GM18502 (cell line): ENCODE data around the gene ZNF326.
A peak's percentile ranks its signal among the peaks of the same experiment; 100 is the strongest.
"Not testable (repeated sequence)": the region's sequence is repeated elsewhere in the genome, so short reads cannot be mapped to it uniquely, and the experiment has no call there.

Experiments used
- ATAC-seq: cut with Tn5 transposase; IDR thresholded peaks from one replicate; pipeline ENCODE4 v1.9.1; 2021; ENCODE audit warnings: mild to moderate bottlenecking; ENCODE audit not compliant: unreplicated experiment, poor library complexity

Gene ZNF326

DNA sequence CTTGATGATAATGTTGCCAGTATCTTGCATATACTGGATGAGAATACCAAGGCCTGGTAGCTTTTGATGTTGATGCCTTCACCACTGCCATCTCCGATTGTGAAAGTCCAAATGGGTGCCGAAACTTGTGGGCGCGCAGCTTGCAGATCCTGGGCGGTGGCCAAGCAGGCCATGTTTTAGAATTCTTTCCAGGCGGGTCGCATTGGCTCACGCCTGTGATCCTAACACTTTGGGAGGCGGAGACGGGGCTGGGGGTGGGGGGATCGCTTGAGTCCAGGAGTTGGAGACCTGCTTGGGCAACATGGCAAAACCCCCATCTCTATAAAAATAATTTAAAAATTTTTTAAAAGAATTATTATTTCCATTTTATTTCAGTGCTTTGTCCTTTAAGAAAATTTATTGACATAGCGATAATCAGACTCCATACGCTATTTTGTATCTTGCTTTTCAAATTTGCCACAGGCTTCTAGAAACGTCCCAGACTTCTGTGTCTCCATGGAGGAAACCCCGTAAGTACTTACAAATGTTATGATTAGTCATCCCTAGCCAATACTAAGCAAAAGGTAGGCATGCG lies 592 bp upstream of the ZNF326 start:
- ATAC-seq: no peak

DNA sequence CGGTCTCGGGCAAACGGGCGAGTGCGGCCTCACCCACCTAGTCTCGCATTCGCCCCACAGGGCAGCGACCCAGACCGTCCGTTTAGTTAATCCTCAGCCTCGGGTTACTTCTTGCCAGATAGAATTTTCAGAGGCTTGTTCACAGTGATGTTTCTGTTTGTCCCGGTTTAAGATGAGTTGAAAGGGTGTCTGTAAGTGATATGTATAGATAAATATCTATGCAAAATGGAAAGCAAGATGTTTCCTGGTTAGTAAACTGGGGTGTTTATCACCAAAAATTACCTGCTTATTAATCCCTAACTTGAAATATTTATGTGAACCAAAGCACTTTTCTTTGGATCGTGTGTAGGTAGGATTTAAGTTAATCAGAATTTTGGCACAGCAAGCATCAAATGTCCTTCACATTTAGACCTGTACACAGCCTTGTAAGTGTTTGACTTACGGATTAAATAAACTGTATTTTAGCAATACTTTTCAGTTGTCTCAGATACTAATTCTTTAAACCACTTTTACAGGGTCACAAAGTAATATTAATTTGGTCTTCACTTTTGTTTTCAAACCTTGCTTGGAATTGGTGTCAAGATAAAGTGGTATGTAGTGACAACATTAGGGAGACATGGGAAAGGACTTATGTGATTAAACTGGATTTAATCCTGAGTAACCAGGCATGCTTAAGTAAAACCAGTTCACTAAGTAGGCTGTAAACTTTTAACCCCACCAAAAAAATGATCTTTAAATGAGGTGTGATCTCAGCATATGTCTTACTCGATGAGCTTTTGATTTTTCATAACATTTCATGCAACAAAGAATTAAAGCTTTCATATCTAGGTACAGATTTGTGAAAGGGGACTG lies 914 bp downstream of the ZNF326 start:
- ATAC-seq: no peak

DNA sequence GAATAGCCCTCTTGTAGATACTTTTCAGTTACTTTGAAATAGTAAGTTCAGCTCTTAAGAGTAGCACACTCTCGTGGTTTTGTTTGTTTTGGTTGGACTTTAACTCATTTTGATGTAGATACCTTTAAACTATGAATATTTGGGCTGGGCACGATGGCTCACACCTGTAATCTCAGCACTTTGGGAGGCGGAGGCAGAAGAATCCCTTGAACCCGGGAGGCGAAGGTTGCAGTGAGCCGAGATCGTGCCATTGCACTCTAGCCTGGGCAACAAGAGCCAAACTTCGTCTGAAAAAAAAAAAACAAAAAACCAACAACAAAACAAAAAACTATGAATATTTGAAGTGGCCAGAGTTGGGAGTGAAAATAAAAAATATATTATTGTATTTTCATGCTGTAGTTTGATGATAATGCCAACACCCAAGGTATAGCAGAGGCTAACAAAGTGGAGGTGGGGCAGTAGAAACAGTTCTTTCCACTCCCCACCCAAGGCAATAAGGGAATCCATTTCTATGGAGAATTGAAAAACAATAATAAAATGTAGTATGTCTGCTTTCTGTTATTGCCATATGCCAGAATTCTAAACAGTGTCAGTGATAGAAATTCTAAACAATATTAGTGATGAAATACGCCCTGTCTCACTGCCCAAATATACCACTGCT lies 1.7 kb downstream of the ZNF326 start:
- no peak for ATAC-seq

DNA sequence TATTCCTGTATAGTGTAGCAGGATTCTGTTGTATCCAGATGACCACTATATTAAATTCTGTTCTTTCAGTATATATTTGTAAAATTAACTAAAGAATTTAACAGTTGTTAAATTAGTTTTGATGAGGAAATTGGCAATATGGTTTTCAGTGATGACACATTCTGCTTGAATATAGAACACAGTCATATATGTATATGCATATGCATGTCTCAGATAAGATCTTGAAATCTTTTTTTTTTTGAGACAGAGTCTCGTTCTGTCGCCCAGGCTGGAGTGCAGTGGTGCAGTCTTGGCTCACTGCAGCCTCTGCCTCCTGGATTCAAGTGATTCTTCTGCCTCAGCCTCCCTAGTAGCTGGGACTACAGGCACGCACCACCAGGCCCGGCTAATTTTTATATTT lies 2.2 kb downstream of the ZNF326 start:
- ATAC-seq: not testable (repeated sequence)

DNA sequence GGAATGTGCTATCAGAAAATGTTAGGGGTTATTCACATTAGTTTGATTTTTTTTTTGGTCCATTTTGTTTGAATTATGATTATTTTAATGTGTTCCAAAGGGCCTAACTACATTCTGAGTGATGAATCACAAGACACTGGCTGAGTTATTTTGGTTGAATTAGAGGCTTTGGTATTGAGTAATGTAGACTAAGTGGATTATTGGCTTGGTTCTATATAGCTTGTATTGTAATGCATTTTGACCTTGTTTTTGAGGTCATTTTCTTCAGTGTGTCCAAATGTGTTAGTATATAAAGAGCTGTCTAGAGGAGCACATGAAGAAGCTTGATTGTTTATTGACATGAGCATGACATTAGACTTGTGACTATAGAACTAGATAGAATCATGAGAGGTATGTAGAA lies 3.4 kb downstream of the ZNF326 start:
- ATAC-seq: no peak

DNA sequence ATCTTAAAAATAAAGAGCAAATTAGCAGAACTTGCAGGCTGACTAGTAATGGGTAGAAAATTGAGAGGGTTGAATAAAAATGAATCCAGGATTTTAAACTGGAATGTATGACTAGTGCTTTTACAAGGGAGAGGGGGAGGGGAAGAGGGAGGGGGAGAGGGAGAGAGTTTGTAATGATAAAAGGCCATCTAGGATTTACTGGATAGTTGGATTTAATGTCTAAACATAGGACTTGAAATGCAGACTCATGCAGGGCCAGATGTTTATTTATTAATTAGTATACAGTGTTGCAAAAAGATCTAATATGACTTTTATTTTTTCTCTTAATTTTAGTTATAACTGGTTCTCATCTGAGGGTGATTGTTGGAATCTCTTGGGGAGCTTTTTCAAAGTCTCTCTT lies 4.3 kb downstream of the ZNF326 start:
- ATAC-seq: no peak

DNA sequence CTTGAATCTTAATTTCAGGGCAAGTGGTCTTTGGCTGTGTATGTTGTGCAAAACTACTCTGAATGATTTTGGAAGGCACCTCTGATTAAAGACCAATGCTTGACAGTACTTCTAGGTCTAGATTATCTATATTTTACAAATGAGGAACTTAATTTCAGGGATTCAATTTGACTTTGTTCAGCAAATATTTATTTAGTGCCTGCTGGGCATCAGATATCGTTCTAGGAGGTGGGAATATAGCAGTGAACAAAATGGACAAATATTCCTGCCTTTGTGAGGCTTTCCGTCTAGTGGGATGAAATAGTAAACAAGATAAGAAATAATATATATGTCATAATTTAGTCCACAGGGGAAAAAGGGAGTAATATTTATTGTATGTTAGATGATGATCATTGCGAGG lies 4.7 kb downstream of the ZNF326 start:
- ATAC-seq: no peak

DNA sequence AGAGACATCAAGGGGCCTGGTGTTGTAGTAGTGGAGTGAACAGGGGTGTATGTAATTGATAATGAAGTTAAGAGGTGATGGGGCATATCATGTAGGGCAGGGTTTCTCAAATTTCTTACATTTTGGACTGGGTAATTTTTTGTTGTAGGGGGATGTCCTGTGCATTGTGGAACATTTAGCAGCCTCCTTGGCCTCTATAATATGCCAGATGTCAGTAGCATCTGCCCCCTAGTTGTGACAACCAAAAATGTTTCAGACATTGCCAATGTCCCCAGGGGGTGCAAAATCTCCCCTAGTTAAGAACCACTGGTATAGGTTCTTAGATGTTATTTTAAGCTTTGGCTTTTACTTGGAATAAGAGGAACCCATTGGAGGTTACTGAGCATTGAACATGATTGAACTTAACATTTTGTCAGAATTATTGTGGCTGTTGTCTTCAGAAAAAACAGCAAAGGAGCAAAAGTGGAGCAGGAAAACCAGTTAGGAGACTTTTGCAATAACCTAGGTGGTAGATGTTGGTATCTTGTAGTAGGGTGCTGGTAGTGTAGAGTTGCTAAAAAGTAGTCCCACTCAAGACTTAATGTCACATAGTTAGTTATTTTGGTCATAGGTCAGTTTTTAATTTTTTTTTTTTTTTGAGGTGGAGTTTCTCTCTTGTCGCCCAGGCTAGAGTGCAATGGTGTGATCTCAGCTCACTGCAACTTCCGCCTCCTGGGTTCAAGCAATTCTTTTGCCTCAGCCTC lies 6.2 kb downstream of the ZNF326 start:
- ATAC-seq: no peak

DNA sequence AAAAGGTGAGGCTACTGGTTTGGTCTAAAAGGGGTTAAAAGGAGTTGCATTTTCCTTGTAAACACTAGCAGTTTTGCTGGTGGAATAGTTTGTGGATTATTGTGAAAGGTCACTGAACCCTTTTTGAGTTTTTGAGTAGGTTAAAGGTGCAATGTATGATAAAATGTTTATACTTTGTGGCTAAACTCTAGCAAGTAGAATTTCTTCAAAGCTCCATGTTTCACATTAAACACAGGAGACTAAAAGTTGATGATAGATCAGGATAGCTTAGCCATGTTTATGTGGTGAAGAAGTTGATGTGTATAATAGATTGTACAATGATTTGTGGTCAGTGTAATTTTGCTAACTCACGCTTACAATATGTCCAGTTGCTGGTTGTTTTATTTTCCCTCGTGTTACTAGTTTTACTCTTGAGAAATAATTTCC lies 13.1 kb downstream of the ZNF326 start:
- no peak for ATAC-seq

DNA sequence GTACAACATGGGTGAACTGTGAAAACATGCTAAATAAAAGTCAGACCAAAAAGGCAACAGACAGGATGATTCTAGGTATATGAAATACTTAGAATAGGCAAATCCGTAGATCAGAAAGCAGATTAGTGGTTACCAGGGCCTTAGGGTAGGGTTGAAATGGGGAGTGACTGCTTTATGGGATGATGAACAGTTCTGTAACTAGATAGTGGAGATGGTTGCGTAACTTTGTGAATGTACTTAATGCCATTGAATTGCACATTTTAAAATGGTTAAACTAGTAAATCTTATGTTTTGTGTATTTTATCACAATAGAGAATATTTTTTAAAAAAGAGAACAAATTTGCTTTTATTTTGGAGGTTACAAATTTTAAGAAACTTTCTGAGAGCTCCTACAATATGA lies 17.4 kb downstream of the ZNF326 start:
- no peak for ATAC-seq

DNA sequence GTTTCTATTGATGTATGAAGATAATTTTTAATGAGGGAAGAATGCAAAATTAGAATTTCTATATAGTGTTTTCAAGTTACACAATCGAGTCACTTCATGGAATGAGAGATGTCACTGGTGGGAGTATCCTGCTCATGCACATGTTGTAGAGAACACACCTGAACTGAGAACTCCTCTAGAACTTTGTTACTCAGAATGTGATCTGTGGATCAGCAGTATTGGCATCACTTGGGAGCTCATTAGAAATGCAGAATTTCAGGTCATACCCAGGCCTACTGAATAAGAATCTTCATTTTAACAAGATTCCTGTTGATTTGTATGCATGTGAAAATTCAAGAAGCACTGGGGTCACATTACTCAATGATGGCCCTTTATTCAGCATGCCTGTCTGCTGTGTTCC lies 28.8 kb downstream of the ZNF326 start:
- no peak for ATAC-seq

DNA sequence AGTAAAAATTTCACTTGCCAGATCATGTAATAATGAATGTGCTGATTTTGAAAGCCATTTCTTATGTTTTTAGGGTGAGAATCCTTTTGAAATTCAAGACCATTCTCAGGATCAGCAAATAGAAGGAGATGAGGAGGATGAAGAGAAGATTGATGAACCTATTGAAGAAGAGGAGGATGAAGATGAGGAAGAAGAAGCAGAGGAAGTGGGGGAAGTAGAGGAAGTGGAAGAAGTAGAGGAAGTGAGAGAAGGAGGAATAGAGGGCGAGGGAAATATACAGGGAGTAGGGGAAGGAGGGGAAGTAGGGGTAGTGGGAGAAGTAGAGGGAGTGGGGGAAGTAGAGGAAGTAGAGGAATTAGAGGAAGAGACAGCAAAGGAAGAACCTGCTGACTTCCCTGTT lies 32.4 kb downstream of the ZNF326 start:
- no peak for ATAC-seq

DNA sequence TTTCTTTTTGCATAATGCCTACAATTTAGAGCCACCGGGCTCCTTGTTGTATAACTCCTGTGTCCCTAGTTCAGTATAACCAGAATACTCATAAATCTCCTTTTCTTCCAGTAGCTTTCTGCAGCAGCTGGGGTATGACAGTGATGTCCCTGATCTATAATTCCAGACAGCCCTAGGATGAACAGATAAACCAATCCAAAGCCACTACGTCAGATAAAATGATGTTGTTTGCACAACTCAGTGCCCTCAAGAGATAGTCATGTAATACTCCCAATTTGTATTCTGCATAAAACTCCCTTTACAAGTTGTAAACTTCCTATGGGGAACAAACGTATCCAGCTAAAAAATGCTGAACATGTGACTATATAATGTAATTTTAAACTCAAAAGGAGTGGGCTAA lies 44.7 kb downstream of the ZNF326 start:
- no peak for ATAC-seq

DNA sequence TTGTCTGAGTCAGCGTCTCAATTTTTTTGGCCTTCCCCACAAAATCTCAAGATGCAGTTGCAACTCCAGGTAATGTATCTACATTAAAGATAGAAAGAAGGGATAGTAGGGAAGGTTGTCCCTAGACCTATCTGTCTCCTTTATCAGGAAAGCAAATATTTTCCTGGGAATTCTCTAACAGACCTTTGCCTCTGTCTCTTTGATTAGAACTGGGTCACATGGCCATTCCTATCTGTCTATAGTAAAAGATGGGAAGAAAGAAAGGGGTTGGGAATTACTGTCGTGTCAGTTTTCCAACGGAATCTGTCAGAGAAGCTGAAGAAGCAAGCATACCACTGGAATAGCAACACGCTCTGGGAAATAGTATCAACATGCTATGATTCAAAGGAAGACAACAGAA lies 48.7 kb downstream of the ZNF326 start:
- ATAC-seq: no peak

DNA sequence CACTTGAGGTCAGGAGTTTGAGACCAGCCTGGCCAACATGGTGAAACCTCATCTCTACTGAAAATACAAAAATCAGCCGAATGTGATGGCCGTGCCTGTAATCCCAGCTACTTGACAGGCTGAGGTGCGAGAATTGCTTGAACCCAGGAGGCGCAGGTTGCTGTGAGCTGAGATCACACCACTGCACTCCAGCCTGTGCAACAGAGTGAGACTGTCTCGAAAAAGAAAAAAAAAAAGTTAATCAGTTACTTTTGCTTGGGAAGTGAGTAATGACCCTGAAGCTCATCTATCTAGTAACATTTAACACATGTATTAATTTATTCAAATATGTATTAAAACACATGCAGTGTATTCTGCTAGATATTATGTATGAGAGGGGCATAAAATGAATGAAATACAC lies 49.4 kb downstream of the ZNF326 start:
- no peak for ATAC-seq

DNA sequence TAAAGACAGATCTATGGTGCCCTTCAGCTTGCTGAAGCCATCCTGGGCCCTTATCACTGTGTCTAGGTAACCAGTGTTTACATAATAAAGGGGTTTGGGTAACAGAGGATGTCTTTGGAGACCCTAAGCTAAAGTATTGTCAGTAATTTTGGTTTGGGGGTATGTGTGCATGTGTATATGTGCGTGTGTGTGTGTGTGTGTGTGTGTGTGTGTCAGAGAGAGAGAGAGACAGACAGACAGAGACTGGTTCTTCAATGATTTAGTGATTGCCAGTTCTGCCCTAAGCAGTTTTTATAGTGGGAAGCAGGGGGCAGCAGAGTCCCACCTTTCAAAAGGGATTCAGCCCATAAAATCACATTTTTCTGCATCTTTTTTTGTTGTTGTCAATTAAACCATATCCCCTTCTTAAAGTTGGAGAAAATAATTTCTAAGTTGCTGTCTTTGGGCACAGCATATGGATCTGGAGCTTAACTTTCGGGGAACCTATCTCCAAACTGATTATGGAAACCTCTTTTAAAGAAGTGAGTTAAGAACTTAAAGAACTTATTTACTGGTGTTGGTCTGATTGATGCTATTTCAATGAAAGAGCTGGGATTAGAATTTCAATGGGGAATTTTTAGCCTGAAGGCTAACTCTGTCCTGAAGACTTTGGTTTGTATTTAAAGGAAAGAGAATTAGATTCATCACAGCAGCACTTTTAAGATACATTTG lies 51.1 kb downstream of the ZNF326 start:
- no peak for ATAC-seq

DNA sequence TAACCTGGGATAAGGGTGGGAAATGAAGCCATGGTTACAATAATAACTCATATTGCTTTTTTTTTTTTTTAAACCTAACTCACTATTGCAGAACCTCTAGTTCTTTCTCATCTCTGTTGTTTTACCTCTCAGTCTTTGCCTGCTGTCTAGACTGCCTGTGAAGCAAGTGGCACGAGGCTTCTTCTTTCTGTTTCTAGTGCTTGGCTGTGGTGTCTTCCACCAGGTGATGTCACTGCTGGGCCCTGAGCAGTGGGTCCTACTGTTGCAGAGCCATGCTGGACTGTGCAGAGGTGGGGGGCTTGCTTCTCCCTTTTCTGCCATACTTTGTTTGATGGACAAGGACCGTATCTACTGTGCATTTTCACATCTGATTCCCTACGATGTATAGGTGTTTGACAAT lies 51.7 kb downstream of the ZNF326 start:
- ATAC-seq: peak; percentile 53

DNA sequence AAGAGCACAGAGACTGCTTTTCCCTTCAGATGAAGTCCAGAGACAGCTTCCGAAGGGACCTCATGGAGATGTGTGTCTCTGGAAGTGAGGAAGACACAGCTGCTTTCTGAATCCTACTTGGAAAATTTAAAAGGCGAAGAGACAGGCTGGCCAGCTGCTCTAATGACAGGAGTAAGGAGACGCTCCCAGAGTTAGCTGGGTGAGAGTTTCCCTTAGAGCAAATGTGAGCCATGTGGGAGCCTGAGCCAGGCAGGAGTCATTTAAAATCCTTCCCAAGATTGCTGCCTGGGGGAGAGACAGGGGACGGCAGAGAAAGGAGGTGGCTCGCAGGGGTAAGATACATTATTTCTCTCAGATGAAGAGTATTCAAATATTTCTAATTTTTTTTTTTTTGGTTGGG lies 53.1 kb downstream of the ZNF326 start:
- ATAC-seq: no peak

DNA sequence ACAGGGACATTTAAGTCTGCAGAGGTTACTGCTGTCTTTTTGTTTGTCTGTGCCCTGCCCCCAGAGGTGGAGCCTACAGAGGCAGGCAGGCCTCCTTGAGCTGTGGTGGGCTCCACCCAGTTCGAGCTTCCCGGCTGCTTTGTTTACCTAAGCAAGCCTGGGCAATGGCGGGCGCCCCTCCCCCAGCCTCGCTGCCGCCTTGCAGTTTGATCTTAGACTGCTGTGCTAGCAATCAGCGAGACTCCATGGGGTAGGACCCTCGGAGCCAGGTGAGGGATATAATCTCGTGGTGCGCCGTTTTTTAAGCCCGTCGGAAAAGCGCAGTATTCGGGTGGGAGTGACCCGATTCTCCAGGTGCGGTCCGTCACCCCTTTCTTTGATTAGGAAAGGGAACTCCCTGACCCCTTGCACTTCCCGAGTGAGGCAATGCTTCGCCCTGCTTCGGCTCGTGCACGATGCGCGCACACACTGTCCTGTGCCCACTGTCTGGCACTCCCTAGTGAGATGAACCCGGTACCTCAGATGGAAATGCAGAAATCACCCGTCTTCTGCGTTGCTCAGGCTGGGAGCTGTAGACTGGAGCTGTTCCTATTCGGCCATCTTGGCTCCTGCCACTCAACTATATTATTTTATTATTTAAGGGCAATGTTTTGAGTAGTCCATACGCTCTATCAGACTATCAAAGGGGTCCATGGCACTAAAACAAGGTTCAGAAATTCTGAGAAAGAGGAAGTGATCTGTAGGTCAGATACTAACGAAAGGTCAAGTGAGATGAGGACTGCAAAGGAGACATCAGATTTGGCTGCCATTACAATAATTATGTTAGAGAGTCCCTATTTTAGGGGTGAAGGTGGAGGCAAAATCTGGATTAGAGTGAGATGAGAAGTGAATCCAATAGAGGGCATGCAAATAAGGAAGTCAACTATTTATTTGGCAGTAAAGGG lies 68.1 kb downstream of the ZNF326 start:
- not testable (repeated sequence) for ATAC-seq
